ENCODE measurements around the gene BTBD9. TPM values are rescaled to one million over a fixed set of nuclear protein-coding genes. Genes with fewer than 3 reads are reported as not detected.

Gene BTBD9
- total and polyA plus RNA-seq, 2 of the 13 experiments (the other 11 are each of a cell fraction or from before 2014, with no cell fraction given) = 1.2 to 3.0 TPM

DNA sequence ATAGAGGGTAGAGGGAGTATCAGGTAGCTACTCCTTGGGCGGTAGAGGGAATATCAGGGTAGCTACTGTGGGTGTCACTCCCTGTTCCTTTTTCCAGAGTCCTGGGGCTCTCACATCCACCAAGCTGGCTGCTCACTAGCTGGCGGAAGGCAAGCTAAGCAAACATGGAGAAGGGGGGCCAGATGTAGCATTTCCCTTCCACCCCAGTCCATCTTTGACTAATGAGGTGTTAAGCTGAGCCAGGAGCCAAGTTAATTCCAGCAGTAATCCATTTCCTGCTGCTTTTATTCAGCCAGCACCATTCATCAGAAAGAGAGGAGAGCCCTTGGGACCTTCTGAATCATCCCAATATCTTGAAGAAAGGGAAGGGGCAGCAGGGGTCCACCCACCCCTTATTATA, 490.2 kb downstream of the BTBD9 start (continued):
- TF ChIP-seq, protein P1, sequence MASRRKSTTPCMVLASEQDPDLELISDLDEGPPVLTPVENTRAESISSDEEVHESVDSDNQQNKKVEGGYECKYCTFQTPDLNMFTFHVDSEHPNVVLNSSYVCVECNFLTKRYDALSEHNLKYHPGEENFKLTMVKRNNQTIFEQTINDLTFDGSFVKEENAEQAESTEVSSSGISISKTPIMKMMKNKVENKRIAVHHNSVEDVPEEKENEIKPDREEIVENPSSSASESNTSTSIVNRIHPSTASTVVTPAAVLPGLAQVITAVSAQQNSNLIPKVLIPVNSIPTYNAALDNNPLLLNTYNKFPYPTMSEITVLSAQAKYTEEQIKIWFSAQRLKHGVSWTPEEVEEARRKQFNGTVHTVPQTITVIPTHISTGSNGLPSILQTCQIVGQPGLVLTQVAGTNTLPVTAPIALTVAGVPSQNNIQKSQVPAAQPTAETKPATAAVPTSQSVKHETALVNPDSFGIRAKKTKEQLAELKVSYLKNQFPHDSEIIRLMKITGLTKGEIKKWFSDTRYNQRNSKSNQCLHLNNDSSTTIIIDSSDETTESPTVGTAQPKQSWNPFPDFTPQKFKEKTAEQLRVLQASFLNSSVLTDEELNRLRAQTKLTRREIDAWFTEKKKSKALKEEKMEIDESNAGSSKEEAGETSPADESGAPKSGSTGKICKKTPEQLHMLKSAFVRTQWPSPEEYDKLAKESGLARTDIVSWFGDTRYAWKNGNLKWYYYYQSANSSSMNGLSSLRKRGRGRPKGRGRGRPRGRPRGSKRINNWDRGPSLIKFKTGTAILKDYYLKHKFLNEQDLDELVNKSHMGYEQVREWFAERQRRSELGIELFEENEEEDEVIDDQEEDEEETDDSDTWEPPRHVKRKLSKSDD (CRISPR knock-in tag; IDR thresholded peaks at IDR 0.05; ENCODE audit: low read depth) = no peak
- TF ChIP-seq ZNF441 (CRISPR knock-in tag; IDR thresholded peaks at IDR 0.05; ENCODE audit: borderline replicate concordance) (no peak), JDP2 (CRISPR knock-in tag; IDR thresholded peaks at IDR 0.05; ENCODE audit: borderline replicate concordance) (no peak)
- TF ChIP-seq, protein P2, sequence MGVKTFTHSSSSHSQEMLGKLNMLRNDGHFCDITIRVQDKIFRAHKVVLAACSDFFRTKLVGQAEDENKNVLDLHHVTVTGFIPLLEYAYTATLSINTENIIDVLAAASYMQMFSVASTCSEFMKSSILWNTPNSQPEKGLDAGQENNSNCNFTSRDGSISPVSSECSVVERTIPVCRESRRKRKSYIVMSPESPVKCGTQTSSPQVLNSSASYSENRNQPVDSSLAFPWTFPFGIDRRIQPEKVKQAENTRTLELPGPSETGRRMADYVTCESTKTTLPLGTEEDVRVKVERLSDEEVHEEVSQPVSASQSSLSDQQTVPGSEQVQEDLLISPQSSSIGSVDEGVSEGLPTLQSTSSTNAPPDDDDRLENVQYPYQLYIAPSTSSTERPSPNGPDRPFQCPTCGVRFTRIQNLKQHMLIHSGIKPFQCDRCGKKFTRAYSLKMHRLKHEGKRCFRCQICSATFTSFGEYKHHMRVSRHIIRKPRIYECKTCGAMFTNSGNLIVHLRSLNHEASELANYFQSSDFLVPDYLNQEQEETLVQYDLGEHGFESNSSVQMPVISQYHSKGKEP (CRISPR knock-in tag; IDR thresholded peaks at IDR 0.05) = no peak

DNA sequence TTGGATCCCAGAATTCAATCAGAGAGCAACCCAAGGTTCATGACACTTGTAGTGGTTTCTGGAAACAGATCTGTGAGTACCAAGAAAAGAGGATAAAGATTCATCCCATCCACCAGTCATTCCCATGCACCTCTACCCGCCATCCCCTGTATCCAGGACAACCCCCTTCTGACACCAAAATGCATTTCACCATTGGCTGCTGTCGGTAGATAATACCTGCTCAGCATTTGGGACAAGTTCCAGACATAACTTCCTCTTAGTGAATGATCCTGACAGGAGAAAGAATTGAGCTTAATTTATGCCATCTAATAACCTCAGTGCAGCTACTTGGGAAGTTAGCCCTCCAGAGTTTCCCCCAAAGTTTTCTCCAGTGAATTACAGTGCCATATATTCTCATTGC, 491.1 kb downstream of the BTBD9 start:
- POLR2A ChIA-PET = no interaction called here
- Histone ChIP-seq H4K20me1 (ENCODE audit: insufficient read depth, low read length) (peaks cover 3% of the 10 kb centered on the region; the same call in 1 of the 2 replicates), H3K4me3 (replicated peaks in 1 of 3; ENCODE audit: insufficient read depth in 1 of 3, low read depth in 2 of 3, low read length in 3 of 3) (no peak overlapping the region), H2AFZ (ENCODE audit: low read length) (no peak overlapping the region), H3K27me3 (ENCODE audit: control insufficient read depth in 1 of 2, insufficient read depth in 2 of 2, low read length in 2 of 2) (no peaks in the 10 kb centered on the region), H3K4me1 (ENCODE audit: insufficient read depth, low read length) (no peaks in the 10 kb centered on the region), H3K9ac (ENCODE audit: insufficient read depth, low read depth, low read length) (no peak overlapping the region), H3K9me3 (ENCODE audit: low read length) (no peaks in the 10 kb centered on the region), H3K79me2 (ENCODE audit: insufficient read depth, low read length) (no peaks in the 10 kb centered on the region), H3K4me2 (ENCODE audit: low read depth, low read length) (no peak overlapping the region), H3K27ac (ENCODE audit: extremely low read length, insufficient read depth, low read length) (no peak overlapping the region), H3K36me3 (replicated peaks in 1 of 2; ENCODE audit: control insufficient read depth in 1 of 2, insufficient read depth in 2 of 2, low read length in 2 of 2) (peaks cover 14 to 38% of the 10 kb centered on the region in 2 experiments)
- BruUV-seq (replicated peaks) = no TSS peak
- WGBS (ENCODE audit: low lambda C conversion rate) = 97% methylated on average over 2 of the region's 2 CpGs
- intact Hi-C loops (cut with micrococcal nuclease; ENCODE audit: unreplicated experiment) (no loop called here), in situ Hi-C loops (cut with HindIII; ENCODE audit: extremely low pct_ligation_motif_present, low pct_unique_long_range_greater_than_20kb) (no loop called here)
- no peak for DNase-seq (ENCODE audit: low spot score)
- CTCF ChIA-PET (ENCODE audit: low intra/inter-chr PET ratio, low total read pairs) = no interaction called here
- no peak for FAIRE-seq
- ATAC-seq = no peak
- no peak for TF ChIP-seq ETV6 (CRISPR knock-in tag; conservative IDR thresholded peaks at IDR 0.05)
- TF ChIP-seq, protein P3, sequence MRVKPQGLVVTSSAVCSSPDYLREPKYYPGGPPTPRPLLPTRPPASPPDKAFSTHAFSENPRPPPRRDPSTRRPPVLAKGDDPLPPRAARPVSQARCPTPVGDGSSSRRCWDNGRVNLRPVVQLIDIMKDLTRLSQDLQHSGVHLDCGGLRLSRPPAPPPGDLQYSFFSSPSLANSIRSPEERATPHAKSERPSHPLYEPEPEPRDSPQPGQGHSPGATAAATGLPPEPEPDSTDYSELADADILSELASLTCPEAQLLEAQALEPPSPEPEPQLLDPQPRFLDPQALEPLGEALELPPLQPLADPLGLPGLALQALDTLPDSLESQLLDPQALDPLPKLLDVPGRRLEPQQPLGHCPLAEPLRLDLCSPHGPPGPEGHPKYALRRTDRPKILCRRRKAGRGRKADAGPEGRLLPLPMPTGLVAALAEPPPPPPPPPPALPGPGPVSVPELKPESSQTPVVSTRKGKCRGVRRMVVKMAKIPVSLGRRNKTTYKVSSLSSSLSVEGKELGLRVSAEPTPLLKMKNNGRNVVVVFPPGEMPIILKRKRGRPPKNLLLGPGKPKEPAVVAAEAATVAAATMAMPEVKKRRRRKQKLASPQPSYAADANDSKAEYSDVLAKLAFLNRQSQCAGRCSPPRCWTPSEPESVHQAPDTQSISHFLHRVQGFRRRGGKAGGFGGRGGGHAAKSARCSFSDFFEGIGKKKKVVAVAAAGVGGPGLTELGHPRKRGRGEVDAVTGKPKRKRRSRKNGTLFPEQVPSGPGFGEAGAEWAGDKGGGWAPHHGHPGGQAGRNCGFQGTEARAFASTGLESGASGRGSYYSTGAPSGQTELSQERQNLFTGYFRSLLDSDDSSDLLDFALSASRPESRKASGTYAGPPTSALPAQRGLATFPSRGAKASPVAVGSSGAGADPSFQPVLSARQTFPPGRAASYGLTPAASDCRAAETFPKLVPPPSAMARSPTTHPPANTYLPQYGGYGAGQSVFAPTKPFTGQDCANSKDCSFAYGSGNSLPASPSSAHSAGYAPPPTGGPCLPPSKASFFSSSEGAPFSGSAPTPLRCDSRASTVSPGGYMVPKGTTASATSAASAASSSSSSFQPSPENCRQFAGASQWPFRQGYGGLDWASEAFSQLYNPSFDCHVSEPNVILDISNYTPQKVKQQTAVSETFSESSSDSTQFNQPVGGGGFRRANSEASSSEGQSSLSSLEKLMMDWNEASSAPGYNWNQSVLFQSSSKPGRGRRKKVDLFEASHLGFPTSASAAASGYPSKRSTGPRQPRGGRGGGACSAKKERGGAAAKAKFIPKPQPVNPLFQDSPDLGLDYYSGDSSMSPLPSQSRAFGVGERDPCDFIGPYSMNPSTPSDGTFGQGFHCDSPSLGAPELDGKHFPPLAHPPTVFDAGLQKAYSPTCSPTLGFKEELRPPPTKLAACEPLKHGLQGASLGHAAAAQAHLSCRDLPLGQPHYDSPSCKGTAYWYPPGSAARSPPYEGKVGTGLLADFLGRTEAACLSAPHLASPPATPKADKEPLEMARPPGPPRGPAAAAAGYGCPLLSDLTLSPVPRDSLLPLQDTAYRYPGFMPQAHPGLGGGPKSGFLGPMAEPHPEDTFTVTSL (CRISPR knock-in tag; IDR thresholded peaks at IDR 0.05; ENCODE audit: borderline replicate concordance) = no peak
- no peak for TF ChIP-seq NCOA2 (CRISPR knock-in tag; IDR thresholded peaks at IDR 0.05)
- no peak for TF ChIP-seq TOE1 (CRISPR knock-in tag; IDR thresholded peaks at IDR 0.05)
- TF ChIP-seq KDM3A (CRISPR knock-in tag; IDR thresholded peaks at IDR 0.05; ENCODE audit: low read depth) = no peak
- no peak for TF ChIP-seq ZNF33B (CRISPR knock-in tag; IDR thresholded peaks at IDR 0.05)
